Activated CD8-positive, alpha-beta memory T cell treated with anti-CD3 and anti-CD28 coated beads, Interleukin-2, amount 50 U/mL, for 24 hours (primary cell): ENCODE results near the gene LDLRAD3.

Experiments
- DNase-seq: peaks from one replicate; pipeline ENCODE4 v3.0.0-alpha.2; 2020; ENCODE audit errors: extremely low read depth

LDLRAD3 gene

GRCh38 chr11:36132940-36133339 is 189.1 kb downstream of the LDLRAD3 start:
- no peak for DNase-seq

- DNase-seq, result no peak
Measured at GRCh38 chr11:36135076-36135475, 191.2 kb downstream of the LDLRAD3 start.

GRCh38 chr11:36139767-36140166 is 195.9 kb downstream of the LDLRAD3 start:
- no peak for DNase-seq

GRCh38 chr11:36141196-36141953 is 197.5 kb downstream of the LDLRAD3 start:
- DNase-seq, result no peak

GRCh38 chr11:36141956-36142355 is 198.1 kb downstream of the LDLRAD3 start:
- no peak for DNase-seq

GRCh38 chr11:36142439-36142838 is 198.6 kb downstream of the LDLRAD3 start:
- DNase-seq, result no peak

GRCh38 chr11:36142879-36143278 is 199.0 kb downstream of the LDLRAD3 start:
- DNase-seq, result no peak

GRCh38 chr11:36146437-36146836 is 202.6 kb downstream of the LDLRAD3 start:
- no peak for DNase-seq

GRCh38 chr11:36147491-36147890 is 203.6 kb downstream of the LDLRAD3 start:
- DNase-seq, result no peak

GRCh38 chr11:36148701-36149100 is 204.8 kb downstream of the LDLRAD3 start:
- no peak for DNase-seq

- peak; percentile 1 for DNase-seq
Measured at GRCh38 chr11:36149538-36150242, 205.8 kb downstream of the LDLRAD3 start.

GRCh38 chr11:36150986-36151385 is 207.1 kb downstream of the LDLRAD3 start:
- no peak for DNase-seq

- no peak for DNase-seq
Measured at GRCh38 chr11:36151933-36152580, 208.2 kb downstream of the LDLRAD3 start.

- DNase-seq, result no peak
Measured at GRCh38 chr11:36153551-36153950, 209.7 kb downstream of the LDLRAD3 start.

- DNase-seq, result no peak
Measured at GRCh38 chr11:36155124-36155561, 211.3 kb downstream of the LDLRAD3 start.

- DNase-seq, result no peak
Measured at GRCh38 chr11:36155770-36156160, 211.9 kb downstream of the LDLRAD3 start.

- no peak for DNase-seq
Measured at GRCh38 chr11:36156161-36156816, 212.4 kb downstream of the LDLRAD3 start.

GRCh38 chr11:36156817-36157519 is 213.1 kb downstream of the LDLRAD3 start:
- no peak for DNase-seq

- DNase-seq, result no peak
Measured at GRCh38 chr11:36160091-36160490, 216.2 kb downstream of the LDLRAD3 start.

- DNase-seq, result no peak
Measured at GRCh38 chr11:36161572-36161971, 217.7 kb downstream of the LDLRAD3 start.
